GM21381 (cell line): Measurements from ENCODE around the gene ZKSCAN5.
A peak's percentile ranks its signal among the peaks of the same experiment; 100 is the strongest.
"Not testable (repeated sequence)": the region's sequence is repeated elsewhere in the genome, so short reads cannot be mapped to it uniquely, and the experiment has no call there.

Source experiments
- ATAC-seq: cut with Tn5 transposase; IDR thresholded peaks from one replicate; pipeline ENCODE4 v1.9.1; 2021; ENCODE audit warnings: mild to moderate bottlenecking, moderate library complexity; ENCODE audit not compliant: unreplicated experiment

ZKSCAN5 gene

GRCh38 chr7:99551767-99552463 lies 47.5 kb downstream of the ZKSCAN5 start, which contains the start of gene FAM200A:
FAM200A (minus strand) TSS chr7:99552114; CDS start chr7:99548407, 3,707 bp downstream.
- peak; percentile 95 for ATAC-seq

- ATAC-seq, result no peak
These were observed 48.6 kb downstream of the ZKSCAN5 start for GRCh38 chr7:99553039-99553438.

- ATAC-seq, result no peak
These were observed 50.5 kb downstream of the ZKSCAN5 start for GRCh38 chr7:99554939-99555338.

- ATAC-seq, result no peak
These were observed 52.7 kb downstream of the ZKSCAN5 start for GRCh38 chr7:99557196-99557607.

- peak; percentile 52 for ATAC-seq
These were observed 53.5 kb downstream of the ZKSCAN5 start for GRCh38 chr7:99557940-99558305.

GRCh38 chr7:99558306-99559174 lies 54.1 kb downstream of the ZKSCAN5 start, which contains the start of gene ZNF655:
ZNF655 (plus strand) TSS chr7:99558642; CDS start chr7:99560560, 1,918 bp downstream.
- peak; percentile 80 for ATAC-seq

- no peak for ATAC-seq
These were observed 54.9 kb downstream of the ZKSCAN5 start for GRCh38 chr7:99559175-99559915.

- no peak for ATAC-seq
These were observed 56.6 kb downstream of the ZKSCAN5 start for GRCh38 chr7:99560834-99561736.

- no peak for ATAC-seq
These were observed 57.2 kb downstream of the ZKSCAN5 start for GRCh38 chr7:99561737-99562051.

GRCh38 chr7:99562114-99562784 lies 57.8 kb downstream of the ZKSCAN5 start:
- ATAC-seq, result no peak

- no peak for ATAC-seq
These were observed 58.4 kb downstream of the ZKSCAN5 start for GRCh38 chr7:99562832-99563231.

- no peak for ATAC-seq
These were observed 59.2 kb downstream of the ZKSCAN5 start for GRCh38 chr7:99563650-99564049.

- ATAC-seq, result not testable (repeated sequence)
These were observed 64.3 kb downstream of the ZKSCAN5 start for GRCh38 chr7:99568770-99569169.

GRCh38 chr7:99571768-99572167 lies 67.3 kb downstream of the ZKSCAN5 start:
- ATAC-seq, result no peak

- no peak for ATAC-seq
These were observed 68.8 kb downstream of the ZKSCAN5 start for GRCh38 chr7:99573257-99573656.

- ATAC-seq, result no peak
These were observed 71.8 kb downstream of the ZKSCAN5 start for GRCh38 chr7:99576251-99576650.

GRCh38 chr7:99579281-99579955 lies 75.0 kb downstream of the ZKSCAN5 start:
- no peak for ATAC-seq

GRCh38 chr7:99579956-99580777 lies 75.7 kb downstream of the ZKSCAN5 start:
- ATAC-seq, result no peak
